HCT116 (cell line): ENCODE data around the gene ALDH7A1. TPM values are rescaled to one million over a fixed set of nuclear protein-coding genes. Genes with fewer than 3 reads are reported as not detected.

Experiments
- ATAC-seq: fragments of 200-7000 bp; cut with Tn5 transposase; 2 replicates; pipeline ENCODE4 v1.9.1; 2020; ENCODE audit warnings: mild to moderate bottlenecking, moderate library complexity
- BruUV-seq: library from RNA; stranded (reverse); fragments of 400-500 nt; replicated peaks from 2 replicates; lab custom pipeline; 2021; lab: Mats Ljungman, UMichigan
- CTCF ChIA-PET: fragments of 300-600 bp; sonication (Branson Sonifier 250); formaldehyde crosslinking; loops from one replicate; lab custom pipeline; 2021; ENCODE audit warnings: antibody characterized with exemption; lab: Charles Lee
- POLR2A ChIA-PET: fragments of 300-600, 350-600 bp; sonication (Branson Sonifier 250); formaldehyde crosslinking; loops from one replicate; lab custom pipeline; 2021; ENCODE audit warnings: antibody characterized with exemption; lab: Charles Lee
- RAD21 ChIA-PET, 2 experiments: fragments of 300-600 bp; sonication (Branson Sonifier 250); formaldehyde crosslinking; loops; one replicate each; lab custom pipeline; 2023; ENCODE audit warnings: low total read pairs in 2 of 2; ENCODE audit not compliant: uncharacterized antibody in 2 of 2, unreplicated experiment in 2 of 2, low non-redundant PET in 1 of 2; lab: Charles Lee
- DNase-seq: peaks from one replicate; pipeline ENCODE4 v3.0.0-alpha.2; 2010; ENCODE audit warnings: low read depth, low spot score
- H2AFZ ChIP-seq: fragments of 200-600 bp; shearing (Covaris generic), sonication (generic); 2 replicates; pipeline ENCODE4 v1.6.1; 2017; ENCODE audit warnings: low read depth, mixed run types, mixed read lengths, antibody characterized with exemption, low read length; ENCODE audit not compliant: poor library complexity, severe bottlenecking
- H3K27ac ChIP-seq: 2 replicates; pipeline ENCODE4 v1.5.1; 2012; ENCODE audit warnings: low read depth, low read length
- H3K27me3 ChIP-seq: fragments of 200-600 bp; sonication (generic); 2 replicates; pipeline ENCODE4 v1.6.1; 2016; ENCODE audit warnings: mixed run types, low read length, mixed read lengths; ENCODE audit not compliant: insufficient read depth
- H3K36me3 ChIP-seq, 2 experiments: fragments of 200-500 bp in 1 of 2; fragments of 200-600 bp in 1 of 2; sonication (Bioruptor generic) in 1 of 2; sonication (generic) in 1 of 2; 2 replicates each; pipeline versions ENCODE4 v1.5.1 to v1.6.1; 2014 to 2016; ENCODE audit warnings: low read length in 2 of 2, inconsistent platforms in 1 of 2, mixed read lengths in 1 of 2, mixed run types in 1 of 2; ENCODE audit not compliant: insufficient read depth in 2 of 2, control insufficient read depth in 1 of 2
- H3K4me1 ChIP-seq, 2 experiments: fragments of 200-600 bp in 1 of 2; sonication (generic) in 1 of 2; 2 replicates each; pipeline versions ENCODE4 v1.5.1 to v1.6.1; 2012 to 2017; ENCODE audit warnings: low read length in 2 of 2, inconsistent platforms in 1 of 2, mild to moderate bottlenecking in 1 of 2, mixed read lengths in 1 of 2, mixed run types in 1 of 2, moderate library complexity in 1 of 2; ENCODE audit not compliant: insufficient read depth in 2 of 2, control insufficient read depth in 1 of 2
- H3K4me2 ChIP-seq: fragments of 200-600 bp; sonication (generic); 2 replicates; pipeline ENCODE4 v1.6.1; 2017; ENCODE audit warnings: mixed run types, low read length, mixed read lengths
- H3K4me3 ChIP-seq, 2 experiments: fragments of 200-600 bp in 1 of 2; sonication (generic) in 1 of 2; replicated peaks in 1 of 2; 2 replicates each; pipeline ENCODE4 v1.5.1; 2011 to 2016; ENCODE audit warnings: low read length in 2 of 2, control low read depth in 1 of 2, low read depth in 1 of 2, mild to moderate bottlenecking in 1 of 2, mixed read lengths in 1 of 2, mixed run types in 1 of 2
- H3K79me2 ChIP-seq: fragments of 200-600 bp; sonication (generic); 2 replicates; pipeline ENCODE4 v1.6.1; 2017; ENCODE audit warnings: mild to moderate bottlenecking, mixed run types, low read length, moderate library complexity, mixed read lengths; ENCODE audit not compliant: insufficient read depth
- H3K9ac ChIP-seq: fragments of 200-600 bp; sonication (generic); 2 replicates; pipeline ENCODE4 v1.6.1; 2016; ENCODE audit warnings: low read length, mixed read lengths
- H3K9me2 ChIP-seq: fragments of 200-600 bp; sonication (generic), shearing (Covaris generic); 2 replicates; pipeline ENCODE4 v1.6.1; 2017; ENCODE audit warnings: mixed run types, mild to moderate bottlenecking, moderate library complexity; ENCODE audit not compliant: insufficient read depth
- H3K9me3 ChIP-seq, 2 experiments: fragments of 200-500 bp in 1 of 2; fragments of 200-600 bp in 1 of 2; sonication (Bioruptor generic) in 1 of 2; sonication (generic) in 1 of 2; 2 replicates each; pipeline ENCODE4 v1.6.1; 2014 to 2017; ENCODE audit warnings: low read length in 2 of 2, mixed read lengths in 2 of 2, inconsistent platforms in 1 of 2, low read depth in 1 of 2, mild to moderate bottlenecking in 1 of 2, mixed run types in 1 of 2, moderate library complexity in 1 of 2; ENCODE audit not compliant: control insufficient read depth in 1 of 2, insufficient read depth in 1 of 2
- H4K20me1 ChIP-seq: fragments of 200-600 bp; sonication (generic), shearing (Covaris generic); 2 replicates; pipeline ENCODE4 v1.6.1; 2017; ENCODE audit warnings: mixed run types, mild to moderate bottlenecking, moderate library complexity; ENCODE audit not compliant: insufficient read depth
- CBX3 ChIP-seq: IDR thresholded peaks from 2 replicates; pipeline ENCODE4 v1.6.1; 2012; ENCODE audit warnings: low read depth
- CEBPB ChIP-seq: IDR thresholded peaks from 2 replicates; pipeline ENCODE4 v1.6.1; 2012; ENCODE audit warnings: low read depth
- CTCF ChIP-seq, 3 experiments: fragments of 200-600 bp in 1 of 3; sonication (generic) in 1 of 3; IDR thresholded peaks in 2 of 3; conservative IDR thresholded peaks in 1 of 3; 2 replicates each; pipeline ENCODE4 v1.5.1; 2012 to 2017; ENCODE audit warnings: low read depth in 2 of 3, low read length in 2 of 3, antibody characterized with exemption in 1 of 3, borderline replicate concordance in 1 of 3, control low read depth in 1 of 3, mild to moderate bottlenecking in 1 of 3, mixed read lengths in 1 of 3, mixed run types in 1 of 3, moderate library complexity in 1 of 3; ENCODE audit not compliant: insufficient read depth in 1 of 3
- EGR1 ChIP-seq: IDR thresholded peaks from 2 replicates; pipeline ENCODE4 v1.6.1; 2012; ENCODE audit warnings: low read depth
- ELF1 ChIP-seq: IDR thresholded peaks from 2 replicates; pipeline ENCODE4 v1.6.1; 2012; ENCODE audit warnings: low read depth, borderline replicate concordance
- EZH2 ChIP-seq: fragments of 200-600 bp; sonication (generic); IDR thresholded peaks from 2 replicates; pipeline ENCODE4 v1.6.1; 2017; ENCODE audit warnings: antibody characterized with exemption, mixed run types
- EZH2phosphoT487 ChIP-seq: fragments of 200-600 bp; IDR thresholded peaks from 2 replicates; pipeline ENCODE4 v1.6.1; 2018; ENCODE audit warnings: antibody characterized with exemption, borderline replicate concordance
- POLR2AphosphoS5 ChIP-seq: IDR thresholded peaks from 2 replicates; pipeline ENCODE4 v1.6.1; 2011; ENCODE audit warnings: mild to moderate bottlenecking, low read depth, low read length, moderate library complexity
- RAD21 ChIP-seq: IDR thresholded peaks from 2 replicates; pipeline ENCODE4 v1.6.1; 2012; ENCODE audit warnings: low read depth, mild to moderate bottlenecking
- YY1 ChIP-seq: IDR thresholded peaks from 2 replicates; pipeline ENCODE4 v1.6.1; 2011; ENCODE audit warnings: low read length, low read depth, moderate library complexity, mild to moderate bottlenecking; ENCODE audit not compliant: insufficient replicate concordance; ENCODE audit errors: extremely low read depth
- ZFX ChIP-seq: fragments of 450-650 bp; IDR thresholded peaks from 2 replicates; pipeline ENCODE4 v1.6.1; 2017
- intact Hi-C: fragments of 100-400 bp; cut with micrococcal nuclease; formaldehyde crosslinking; loops from 2 replicates; pipeline ENCODE4 v1.10.0; 2022
- total RNA-seq: library from RNA; stranded (reverse); gene quantifications from one replicate; pipeline ENCODE4 v1.2.1, GENCODE V29; 2021; ENCODE audit not compliant: unreplicated experiment
- TF ChIP-seq, protein P1 (sequence below): IDR thresholded peaks from 2 replicates; pipeline ENCODE4 v1.6.1; 2012; ENCODE audit warnings: low read depth
- TF ChIP-seq, protein P2 (sequence below): IDR thresholded peaks from 2 replicates; pipeline ENCODE4 v1.6.1; 2012

Gene ALDH7A1
- total RNA-seq, 1 experiment from 2014 or later, result 93.2 TPM

DNA sequence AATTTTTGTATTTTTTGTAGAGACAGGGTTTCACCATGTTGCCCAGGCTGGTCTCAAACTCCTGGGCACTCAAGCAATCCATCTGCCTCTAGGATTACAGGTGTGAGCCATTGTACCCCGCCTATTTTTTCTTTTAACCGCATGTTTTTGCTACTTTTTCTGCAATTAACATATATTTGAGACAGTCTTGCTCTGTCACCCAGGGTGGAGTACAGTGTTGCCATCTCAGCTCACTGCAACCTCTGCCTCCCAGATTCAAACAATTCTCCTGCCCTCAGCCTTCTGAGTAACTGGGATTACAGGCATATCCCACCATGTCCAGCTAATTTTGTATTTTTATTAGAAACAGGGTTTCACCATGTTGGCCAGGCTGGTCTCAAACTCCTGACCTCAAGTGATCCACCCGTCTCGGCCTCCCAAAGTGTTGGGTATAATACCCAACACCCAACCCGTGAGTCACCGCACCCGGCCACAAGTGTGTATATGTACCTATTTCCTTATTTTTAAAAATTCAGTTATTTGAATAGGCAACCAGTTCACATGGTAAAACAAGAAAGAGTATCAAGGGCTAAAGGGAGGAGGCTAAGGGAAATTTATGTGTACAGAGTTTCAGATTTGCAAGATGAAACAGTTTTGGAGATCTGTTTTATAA, 19.0 kb upstream of the ALDH7A1 start:
- ATAC-seq, result no peak
- Histone ChIP-seq H3K9ac (no peak overlapping the region), H3K27ac (no peak overlapping the region), H3K9me3 (no peaks in the 10 kb centered on the region), H4K20me1 (no peaks in the 10 kb centered on the region), H3K9me2 (no peaks in the 10 kb centered on the region), H3K27me3 (no peaks in the 10 kb centered on the region), H3K4me1 (no peaks in the 10 kb centered on the region), H3K36me3 (peaks cover 10 to 19% of the 10 kb centered on the region in 2 experiments), H3K4me3 (no peak overlapping the region), H2AFZ (no peak overlapping the region), H3K79me2 (peaks cover 87% of the 10 kb centered on the region), H3K4me2 (no peak overlapping the region)
- no peak for DNase-seq
- ChIA-PET RAD21 (no interaction called here), CTCF (no interaction called here), POLR2A (no interaction called here)
- no TSS peak for BruUV-seq
- intact Hi-C loops, result no loop called here
- TF ChIP-seq RAD21, result no peak
- TF ChIP-seq, protein P1, sequence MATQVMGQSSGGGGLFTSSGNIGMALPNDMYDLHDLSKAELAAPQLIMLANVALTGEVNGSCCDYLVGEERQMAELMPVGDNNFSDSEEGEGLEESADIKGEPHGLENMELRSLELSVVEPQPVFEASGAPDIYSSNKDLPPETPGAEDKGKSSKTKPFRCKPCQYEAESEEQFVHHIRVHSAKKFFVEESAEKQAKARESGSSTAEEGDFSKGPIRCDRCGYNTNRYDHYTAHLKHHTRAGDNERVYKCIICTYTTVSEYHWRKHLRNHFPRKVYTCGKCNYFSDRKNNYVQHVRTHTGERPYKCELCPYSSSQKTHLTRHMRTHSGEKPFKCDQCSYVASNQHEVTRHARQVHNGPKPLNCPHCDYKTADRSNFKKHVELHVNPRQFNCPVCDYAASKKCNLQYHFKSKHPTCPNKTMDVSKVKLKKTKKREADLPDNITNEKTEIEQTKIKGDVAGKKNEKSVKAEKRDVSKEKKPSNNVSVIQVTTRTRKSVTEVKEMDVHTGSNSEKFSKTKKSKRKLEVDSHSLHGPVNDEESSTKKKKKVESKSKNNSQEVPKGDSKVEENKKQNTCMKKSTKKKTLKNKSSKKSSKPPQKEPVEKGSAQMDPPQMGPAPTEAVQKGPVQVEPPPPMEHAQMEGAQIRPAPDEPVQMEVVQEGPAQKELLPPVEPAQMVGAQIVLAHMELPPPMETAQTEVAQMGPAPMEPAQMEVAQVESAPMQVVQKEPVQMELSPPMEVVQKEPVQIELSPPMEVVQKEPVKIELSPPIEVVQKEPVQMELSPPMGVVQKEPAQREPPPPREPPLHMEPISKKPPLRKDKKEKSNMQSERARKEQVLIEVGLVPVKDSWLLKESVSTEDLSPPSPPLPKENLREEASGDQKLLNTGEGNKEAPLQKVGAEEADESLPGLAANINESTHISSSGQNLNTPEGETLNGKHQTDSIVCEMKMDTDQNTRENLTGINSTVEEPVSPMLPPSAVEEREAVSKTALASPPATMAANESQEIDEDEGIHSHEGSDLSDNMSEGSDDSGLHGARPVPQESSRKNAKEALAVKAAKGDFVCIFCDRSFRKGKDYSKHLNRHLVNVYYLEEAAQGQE, result no peak

DNA sequence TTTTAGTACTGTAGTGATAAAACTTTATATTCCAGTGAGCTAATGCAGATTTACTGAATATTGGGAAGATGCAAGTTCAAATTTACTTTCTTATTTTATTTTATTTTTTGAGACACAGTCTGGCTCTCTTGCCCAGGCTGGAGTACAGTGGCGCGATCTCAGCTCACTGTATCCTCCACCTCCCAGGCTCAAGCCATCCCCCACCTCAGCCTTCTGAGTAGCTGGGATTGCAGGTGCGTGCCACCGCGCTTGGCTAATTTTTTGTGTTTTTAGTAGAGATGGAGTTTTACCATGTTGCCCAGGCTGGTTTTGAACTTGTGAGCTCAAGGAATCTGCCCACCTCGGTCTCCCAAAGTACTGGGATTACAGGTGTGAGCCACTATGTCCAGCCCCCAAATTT, 15.6 kb upstream of the ALDH7A1 start:
- ATAC-seq (no peak), DNase-seq (no peak)
- CTCF ChIA-PET, result no interaction called here
- Histone ChIP-seq H3K27ac (no peak overlapping the region), H4K20me1 (peaks cover 12% of the 10 kb centered on the region; the same call in 1 of the 2 replicates), H3K9me3 (no peaks in the 10 kb centered on the region), H3K36me3 (peaks cover 10 to 28% of the 10 kb centered on the region in 2 experiments), H2AFZ (no peak overlapping the region), H3K4me3 (no peak overlapping the region), H3K27me3 (no peaks in the 10 kb centered on the region), H3K4me1 (no peaks in the 10 kb centered on the region), H3K4me2 (no peak overlapping the region), H3K79me2 (peaks cover 99% of the 10 kb centered on the region), H3K9ac (no peak overlapping the region), H3K9me2 (no peaks in the 10 kb centered on the region)
- intact Hi-C loops, result no loop called here
- POLR2A ChIA-PET, result no interaction called here
- RAD21 ChIA-PET, result no interaction called here
- BruUV-seq, result no TSS peak
- TF ChIP-seq POLR2AphosphoS5, result no peak
- TF ChIP-seq, protein P2, sequence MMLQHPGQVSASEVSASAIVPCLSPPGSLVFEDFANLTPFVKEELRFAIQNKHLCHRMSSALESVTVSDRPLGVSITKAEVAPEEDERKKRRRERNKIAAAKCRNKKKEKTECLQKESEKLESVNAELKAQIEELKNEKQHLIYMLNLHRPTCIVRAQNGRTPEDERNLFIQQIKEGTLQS, result no peak
- TF ChIP-seq CEBPB, result no peak
- TF ChIP-seq CBX3, result no peak
- TF ChIP-seq ZFX, result no peak
- TF ChIP-seq EZH2, result no peak
- TF ChIP-seq CTCF (IDR thresholded peaks at IDR 0.05 in 2 of 3, conservative IDR thresholded peaks at IDR 0.05 in 1 of 3; ENCODE audit: borderline replicate concordance in 1 of 3, insufficient read depth in 1 of 3, low read depth in 2 of 3, low read length in 2 of 3), result no peak
- TF ChIP-seq EGR1, result no peak
- no peak for TF ChIP-seq EZH2phosphoT487
- no peak for TF ChIP-seq YY1
- TF ChIP-seq ELF1, result no peak
- TF ChIP-seq, all 23 proteins: peak for 0
